HG03097 (cell line): ENCODE results near the gene ZNF579.
A peak's percentile ranks its signal among the peaks of the same experiment; 100 is the strongest.
"Not testable (repeated sequence)": the region's sequence is repeated elsewhere in the genome, so short reads cannot be mapped to it uniquely, and the experiment has no call there.

Source experiments
- ATAC-seq: cut with Tn5 transposase; IDR thresholded peaks from one replicate; pipeline ENCODE4 v1.9.1; 2021; ENCODE audit not compliant: unreplicated experiment, low FRiP score

The ZNF579 gene

GRCh38 chr19:55594996-55595545, 14.4 kb upstream of the ZNF579 start:
- no peak for ATAC-seq

GRCh38 chr19:55593096-55593772, 12.6 kb upstream of the ZNF579 start:
- no peak for ATAC-seq

GRCh38 chr19:55592391-55593090, 11.9 kb upstream of the ZNF579 start:
- ATAC-seq: no peak

DNA sequence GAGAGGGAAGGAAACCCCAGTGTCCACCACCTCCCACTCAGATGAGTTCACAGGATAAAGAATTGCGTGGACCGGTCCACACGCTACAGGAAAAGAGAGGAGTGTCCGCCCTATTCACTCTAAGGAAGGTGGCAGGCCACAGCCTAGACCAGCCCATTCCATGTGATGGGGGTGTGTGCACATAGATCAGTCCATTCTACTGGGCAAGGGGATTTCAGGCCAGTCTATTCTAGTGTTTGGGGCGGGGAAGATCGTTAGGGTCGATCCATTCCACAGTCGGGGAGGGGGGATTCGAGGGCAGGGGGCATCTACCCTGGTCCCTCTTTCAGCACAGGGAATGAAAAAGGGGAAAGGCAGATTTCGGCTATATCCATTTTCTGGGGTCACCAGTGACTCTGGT, 10.9 kb upstream of the ZNF579 start:
- no peak for ATAC-seq

GRCh38 chr19:55590617-55591016, 10.0 kb upstream of the ZNF579 start:
- no peak for ATAC-seq

DNA sequence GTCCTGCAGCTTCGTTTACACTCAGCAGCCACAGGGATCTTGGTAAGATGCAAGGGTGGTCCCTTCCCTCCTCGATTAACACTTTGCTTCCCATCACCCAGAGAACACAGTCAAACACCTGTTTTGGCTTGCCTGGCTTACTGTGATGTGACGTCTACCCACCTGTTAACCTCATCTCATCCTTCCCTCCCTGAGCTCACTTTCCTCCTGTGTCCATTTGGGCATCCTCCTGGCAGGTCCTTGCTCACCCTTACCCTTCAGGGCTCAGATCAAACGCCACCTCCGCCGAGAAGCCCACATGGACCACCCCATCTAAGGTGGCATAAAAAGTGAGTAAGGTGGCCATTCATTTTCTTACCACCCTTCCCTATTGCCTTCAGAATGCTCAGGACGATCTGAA, 9.5 kb upstream of the ZNF579 start:
- no peak for ATAC-seq

- no peak for ATAC-seq
Observed at GRCh38 chr19:55588738-55589137, 8.1 kb upstream of the ZNF579 start.

DNA sequence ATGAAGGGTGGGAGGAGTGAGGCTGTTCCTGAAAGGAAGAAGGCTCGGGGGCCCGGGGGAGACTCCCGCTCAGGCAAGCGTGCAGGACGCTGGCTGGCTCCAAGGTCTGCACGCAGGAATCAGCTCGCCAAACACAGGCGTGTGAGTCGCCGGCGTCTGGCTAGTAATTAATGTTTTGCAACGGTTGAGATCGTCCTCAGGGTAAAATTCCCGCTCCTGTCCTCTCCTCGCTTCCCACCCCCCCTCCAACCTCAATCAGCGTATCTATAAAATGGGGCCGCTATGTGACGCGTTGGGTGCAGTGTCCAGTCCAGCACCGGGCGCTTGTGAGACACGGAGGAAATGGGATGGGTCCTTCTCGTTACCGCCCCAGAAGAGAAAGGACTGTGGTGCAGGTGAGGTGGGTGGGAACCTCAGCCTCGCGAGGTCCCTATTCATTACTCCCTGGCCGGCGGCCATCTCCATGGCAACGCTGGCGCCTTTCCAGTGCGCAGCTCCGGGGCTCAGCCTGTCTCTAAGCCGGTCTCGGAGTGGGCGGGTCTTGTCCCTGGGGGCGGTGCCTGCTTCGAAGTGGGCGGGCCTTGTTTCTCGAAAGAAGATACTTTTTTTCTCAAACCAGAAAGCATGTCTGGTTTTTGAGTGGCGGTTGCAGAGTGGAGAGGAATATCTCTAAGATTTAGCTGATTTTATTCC, 6.5 kb upstream of the ZNF579 start:
- peak; percentile 87 for ATAC-seq

DNA sequence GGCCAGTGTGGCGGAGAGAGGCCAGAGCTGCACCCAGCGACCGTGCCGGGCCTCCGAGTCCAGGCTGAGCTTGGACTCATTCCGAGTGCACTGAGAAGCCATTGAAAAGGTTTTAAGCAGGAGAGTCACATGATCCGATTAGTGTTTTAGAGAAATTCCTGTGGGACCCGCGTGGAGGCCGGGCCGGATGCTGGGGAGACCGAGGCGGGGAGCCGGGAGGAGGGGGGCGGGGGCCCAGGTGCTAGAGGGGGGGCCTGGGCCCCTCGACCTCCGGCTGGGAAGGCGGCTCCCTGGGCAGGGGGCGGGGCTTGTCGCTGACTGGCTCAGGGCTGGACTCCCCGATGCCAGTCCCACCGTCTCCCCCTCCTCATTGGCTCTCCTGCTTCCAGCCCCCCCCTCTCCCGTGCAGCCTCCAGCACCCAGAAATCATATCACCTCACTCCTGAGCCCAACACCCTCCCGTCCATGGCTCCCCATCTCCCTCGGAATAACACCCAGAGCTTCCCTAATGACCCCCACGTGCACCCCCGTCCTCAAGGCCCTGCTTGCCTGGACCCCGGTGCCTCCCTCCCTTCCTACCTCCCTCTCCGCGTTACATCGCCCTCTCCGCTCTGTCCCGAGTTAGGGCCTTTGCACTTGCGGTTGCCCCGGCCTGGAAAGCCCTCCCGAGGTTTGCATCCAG, 5.2 kb upstream of the ZNF579 start:
- no peak for ATAC-seq

DNA sequence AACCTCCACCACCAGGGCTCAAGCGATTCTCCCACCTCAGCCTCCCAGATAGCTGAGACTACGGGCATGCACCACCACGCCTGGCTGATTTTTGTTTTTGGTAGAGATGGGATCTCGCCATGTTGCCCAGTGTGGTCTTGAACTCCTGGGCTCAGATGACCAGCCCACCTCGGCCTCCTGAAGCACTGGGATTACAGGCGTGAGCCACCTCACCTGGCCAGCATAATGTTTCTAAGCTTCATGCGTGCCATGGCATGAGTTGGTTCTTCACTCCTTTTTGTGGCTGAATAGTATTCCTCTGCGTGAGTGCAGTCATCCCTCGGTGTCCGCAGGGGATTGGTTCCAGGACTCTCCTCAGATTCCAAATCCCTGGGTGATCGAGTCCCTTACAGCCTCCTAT, 4.2 kb upstream of the ZNF579 start:
- ATAC-seq: no peak

DNA sequence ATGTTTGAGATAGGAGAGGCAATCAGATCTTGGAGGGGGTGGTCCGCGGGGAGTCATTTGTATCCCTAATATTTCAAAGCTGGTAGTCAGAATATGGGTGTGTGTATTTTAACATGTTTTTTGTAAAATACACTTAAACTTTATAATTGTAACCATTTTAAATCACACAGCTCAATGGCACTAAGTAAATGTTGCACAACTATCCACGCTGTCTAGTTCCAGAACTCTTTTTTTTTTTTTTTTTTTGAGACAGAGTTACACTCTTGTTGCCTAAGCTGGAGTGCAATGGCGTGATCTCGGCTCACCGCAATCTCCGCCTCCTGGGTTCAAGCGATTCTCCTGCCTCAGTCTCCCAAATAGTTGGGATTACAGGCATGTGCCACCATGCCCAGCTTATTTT, 3.2 kb upstream of the ZNF579 start:
- ATAC-seq: not testable (repeated sequence)

- not testable (repeated sequence) for ATAC-seq
Observed at GRCh38 chr19:55582284-55582683, 1.6 kb upstream of the ZNF579 start.

- no peak for ATAC-seq
Observed at GRCh38 chr19:55581823-55582223, 1.2 kb upstream of the ZNF579 start.

- ATAC-seq: no peak
Observed at GRCh38 chr19:55581145-55581822, 636 bp upstream of the ZNF579 start.

DNA sequence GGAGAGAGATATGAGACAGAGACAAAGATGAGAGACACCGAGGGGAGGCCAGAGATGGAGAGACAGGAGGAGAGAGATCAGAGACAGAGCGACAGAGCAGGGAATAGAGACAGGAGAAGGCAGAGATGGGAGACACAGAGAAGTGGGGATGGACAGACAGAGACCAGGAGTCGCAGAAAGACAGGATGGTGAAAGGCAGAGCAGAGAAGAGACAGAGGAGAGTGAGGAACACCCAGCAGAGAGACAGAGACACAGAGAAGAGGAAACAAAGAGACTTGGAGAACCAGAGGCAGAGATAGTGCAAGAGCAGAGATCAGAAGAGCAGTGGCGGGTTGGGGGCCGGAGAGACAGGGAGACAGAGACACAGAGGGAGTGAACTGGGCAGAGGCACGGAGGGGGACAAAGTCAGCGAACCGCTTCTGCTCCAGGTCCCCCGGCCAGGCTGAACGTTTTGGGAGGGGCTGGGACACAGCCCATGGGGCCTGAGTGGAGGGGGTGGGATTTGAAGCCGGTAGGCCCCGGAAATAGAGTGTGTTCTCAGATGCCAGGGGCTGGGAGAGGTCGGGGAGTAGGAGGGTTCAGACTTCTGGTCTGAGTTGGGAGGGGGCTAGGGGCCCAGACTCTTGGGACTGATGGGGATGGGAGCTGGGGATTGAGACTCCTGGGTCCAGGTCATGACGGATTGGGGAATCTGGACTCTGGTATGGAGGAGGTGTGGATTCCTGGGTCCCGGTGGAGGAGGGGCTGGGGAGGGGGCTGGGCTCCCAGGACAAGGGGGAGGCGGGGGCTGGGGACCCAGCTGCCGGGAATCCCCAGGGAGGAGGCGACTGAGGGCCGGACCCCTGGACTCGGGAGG, 654 bp downstream of the ZNF579 start:
- ATAC-seq: no peak

DNA sequence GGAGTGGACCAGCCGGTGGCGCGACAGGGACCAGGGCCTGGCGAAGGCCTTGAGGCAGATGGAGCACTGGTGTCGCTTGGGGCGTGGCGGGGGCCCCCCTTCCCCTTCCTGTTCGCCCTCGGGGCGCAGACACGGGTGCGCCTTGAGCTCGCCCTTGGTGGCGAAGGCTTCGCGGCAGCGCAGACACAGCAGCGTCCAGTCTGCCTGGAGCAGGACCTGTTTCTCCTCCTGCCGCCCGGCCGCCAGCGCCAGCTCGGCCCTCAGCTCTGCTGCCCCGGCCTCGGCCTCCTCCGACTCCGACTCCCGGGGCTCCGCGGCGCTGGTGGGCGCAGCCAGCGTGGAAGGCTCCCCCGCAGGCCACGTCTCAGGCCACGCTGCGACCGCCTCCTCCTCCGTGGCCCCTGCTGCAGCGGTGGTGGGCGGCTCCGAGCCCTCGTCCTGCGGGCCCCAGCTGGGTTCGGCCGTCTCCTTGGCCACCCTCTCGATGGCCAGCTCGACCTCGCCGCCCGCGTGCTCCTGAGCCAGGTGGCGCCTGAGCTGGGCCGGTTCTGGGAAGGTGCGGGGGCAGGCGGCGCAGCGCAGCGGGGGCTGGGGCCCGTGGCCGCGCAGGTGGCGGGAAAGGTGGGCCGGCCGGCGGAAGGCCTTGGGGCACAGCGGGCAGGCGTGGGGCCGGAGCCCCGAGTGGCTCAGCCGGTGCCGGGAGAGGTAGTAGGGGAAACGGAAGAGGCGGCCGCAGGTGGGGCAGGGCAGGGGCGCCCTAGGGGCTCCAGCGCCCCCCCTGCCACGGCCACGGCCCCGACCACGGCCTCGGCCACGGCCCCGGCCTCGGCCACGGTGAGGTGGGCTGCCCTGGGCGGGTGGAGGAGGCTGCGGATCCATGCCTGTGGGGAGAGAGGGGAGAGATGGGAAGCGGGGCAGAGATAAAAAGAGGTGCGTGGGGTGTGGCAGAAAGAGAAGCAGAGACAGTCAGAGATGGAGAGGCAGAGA, 1.6 kb downstream of the ZNF579 start:
- no peak for ATAC-seq

DNA sequence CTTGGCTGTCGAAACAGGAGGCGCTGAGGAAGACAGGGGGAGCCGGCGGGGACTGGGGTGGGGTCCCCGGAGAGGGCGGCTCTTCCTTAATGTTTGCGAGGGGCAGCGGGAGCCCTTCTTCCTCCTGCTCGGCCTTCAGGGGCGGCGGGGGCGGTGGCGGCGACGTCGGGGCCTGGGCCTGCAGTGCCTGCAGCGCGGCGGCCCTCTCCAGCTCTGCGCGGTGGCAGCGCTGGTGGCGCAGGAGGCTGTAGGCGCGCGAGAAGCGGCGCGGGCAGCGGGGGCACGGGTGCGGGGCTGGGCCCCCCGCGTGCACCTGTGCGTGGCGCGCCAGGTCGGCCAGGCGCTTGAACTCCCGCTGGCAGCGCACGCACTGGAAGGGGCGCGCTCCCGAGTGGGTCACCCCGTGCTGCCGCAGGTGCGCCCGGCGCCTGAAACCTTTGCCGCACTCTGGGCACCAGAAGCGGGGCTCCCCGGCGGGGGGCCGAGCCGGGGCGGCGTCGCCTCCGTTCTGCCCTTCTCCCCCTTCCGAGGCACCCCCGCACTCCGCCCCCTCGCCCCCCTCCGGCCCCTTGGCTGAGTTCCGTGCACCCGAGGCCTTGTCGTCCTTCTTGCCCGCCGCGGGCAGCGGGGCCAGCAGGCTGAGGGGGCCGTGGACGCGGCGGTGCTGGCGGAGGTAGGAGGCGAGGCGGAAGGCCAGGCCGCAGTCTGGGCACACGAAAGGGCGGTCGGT, 2.5 kb downstream of the ZNF579 start:
- no peak for ATAC-seq

DNA sequence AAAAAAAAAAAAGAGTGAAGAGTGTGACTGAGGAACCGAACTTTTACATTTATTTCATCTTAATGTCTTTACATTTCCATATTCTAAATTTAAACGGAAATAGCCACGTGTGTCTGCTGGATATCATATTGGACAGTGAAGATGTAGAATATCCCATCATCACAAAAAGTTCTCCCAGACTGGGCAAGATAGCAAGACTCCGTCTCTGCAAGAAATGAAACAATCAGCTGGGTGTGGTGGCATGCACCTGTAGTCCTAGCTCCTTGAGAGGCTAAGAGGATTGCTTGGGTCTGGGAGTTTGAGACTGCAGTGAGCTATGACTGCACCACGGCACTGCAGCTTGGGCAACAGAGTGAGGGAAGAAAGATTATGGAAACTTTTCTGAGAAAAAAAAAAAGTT, 3.9 kb downstream of the ZNF579 start:
- ATAC-seq: no peak
